OCI-LY7 (cell line): ENCODE data around the gene PFKL. TPM values are rescaled to one million over a fixed set of nuclear protein-coding genes. Genes with fewer than 3 reads are reported as not detected.

Source experiments
- BruUV-seq: library from RNA; stranded (reverse); fragments of 400-500 nt; replicated peaks from 2 replicates; lab custom pipeline; 2021; lab: Mats Ljungman, UMichigan
- CTCF ChIA-PET: fragments of 300-600 bp; sonication (Branson Sonifier 250); formaldehyde crosslinking; loops from one replicate; lab custom pipeline; 2022; ENCODE audit warnings: antibody characterized with exemption; ENCODE audit not compliant: unreplicated experiment; lab: Charles Lee
- POLR2A ChIA-PET: fragments of 300-600 bp; sonication (Branson Sonifier 250); formaldehyde crosslinking; loops from one replicate; lab custom pipeline; 2022; ENCODE audit warnings: antibody characterized with exemption; lab: Charles Lee
- DNase-seq: peaks from one replicate; pipeline ENCODE4 v3.0.0-alpha.2; 2015; ENCODE audit warnings: low spot score
- H2AFZ ChIP-seq: fragments of 200-600 bp; sonication (generic), shearing (Covaris generic); 2 replicates; pipeline ENCODE4 v1.6.1; 2014; ENCODE audit warnings: mild to moderate bottlenecking, antibody characterized with exemption, low read length, moderate library complexity
- H3K27ac ChIP-seq: fragments of 200-600 bp; sonication (generic); 2 replicates; pipeline ENCODE4 v1.5.1; 2014; ENCODE audit warnings: mixed run types, low read depth, mild to moderate bottlenecking, moderate library complexity, low read length, inconsistent platforms; ENCODE audit not compliant: poor library complexity, severe bottlenecking
- H3K36me3 ChIP-seq: fragments of 200-600 bp; sonication (generic); 2 replicates; pipeline ENCODE4 v1.6.1; 2014; ENCODE audit warnings: mild to moderate bottlenecking, antibody characterized with exemption, low read length, moderate library complexity, mixed read lengths; ENCODE audit not compliant: insufficient read depth
- H3K4me1 ChIP-seq: fragments of 200-600 bp; sonication (generic); 2 replicates; pipeline ENCODE4 v1.5.1; 2014; ENCODE audit warnings: mild to moderate bottlenecking, low read length; ENCODE audit not compliant: insufficient read depth, poor library complexity, severe bottlenecking
- H3K4me2 ChIP-seq: fragments of 200-600 bp; sonication (generic); 2 replicates; pipeline ENCODE4 v1.6.1; 2014; ENCODE audit warnings: mild to moderate bottlenecking, low read length
- H3K4me3 ChIP-seq: fragments of 200-600 bp; sonication (generic); 2 replicates; pipeline ENCODE4 v1.5.1; 2014; ENCODE audit warnings: mild to moderate bottlenecking, low read depth, low read length; ENCODE audit not compliant: poor library complexity, severe bottlenecking
- H3K79me2 ChIP-seq: fragments of 200-600 bp; sonication (generic); 2 replicates; pipeline ENCODE4 v1.6.1; 2016; ENCODE audit warnings: low read depth, mild to moderate bottlenecking, low read length, moderate library complexity, mixed read lengths; ENCODE audit not compliant: insufficient read depth
- H3K9me2 ChIP-seq: fragments of 200-600 bp; sonication (generic); 2 replicates; pipeline ENCODE4 v1.6.1; 2016; ENCODE audit warnings: mild to moderate bottlenecking, low read length, mixed read lengths; ENCODE audit not compliant: insufficient read depth
- H3K9me3 ChIP-seq: fragments of 200-600 bp; sonication (generic); 2 replicates; pipeline ENCODE4 v1.6.1; 2014; ENCODE audit warnings: mild to moderate bottlenecking, mixed run types, low read length, mixed read lengths
- H4K20me1 ChIP-seq: fragments of 200-600 bp; sonication (generic); 2 replicates; pipeline ENCODE4 v1.6.1; 2014; ENCODE audit warnings: mild to moderate bottlenecking, antibody characterized with exemption, low read length, moderate library complexity, mixed read lengths; ENCODE audit not compliant: insufficient read depth
- EZH2phosphoT487 ChIP-seq: fragments of 200-600 bp; sonication (generic); IDR thresholded peaks from 2 replicates; pipeline ENCODE4 v1.6.1; 2018; ENCODE audit warnings: low read depth, borderline replicate concordance, mild to moderate bottlenecking, mixed run types, antibody characterized with exemption, low read length, moderate library complexity, mixed read lengths
- intact Hi-C: fragments of 100-400 bp; cut with micrococcal nuclease; formaldehyde crosslinking; loops from one replicate; pipeline ENCODE4 v1.10.0; 2022; ENCODE audit not compliant: unreplicated experiment
- total RNA-seq, 2 experiments: library from RNA; depleted of rRNA in 1 of 2; stranded (reverse); fragments of >200 nt in 1 of 2; shearing (Covaris generic) in 1 of 2; gene quantifications; 2 replicates each; pipeline ENCODE4 v1.2.3, GENCODE V29; 2014 to 2022
- TF ChIP-seq, protein P1 (sequence below): fragments of 200-600 bp; sonication (generic); conservative IDR thresholded peaks from 2 replicates; pipeline ENCODE4 v1.5.1; 2014; ENCODE audit warnings: mild to moderate bottlenecking, antibody characterized with exemption, low read length, moderate library complexity, mixed read lengths

The PFKL gene
- total RNA-seq, 2 experiments from 2014 or later = 102 to 128 TPM

DNA sequence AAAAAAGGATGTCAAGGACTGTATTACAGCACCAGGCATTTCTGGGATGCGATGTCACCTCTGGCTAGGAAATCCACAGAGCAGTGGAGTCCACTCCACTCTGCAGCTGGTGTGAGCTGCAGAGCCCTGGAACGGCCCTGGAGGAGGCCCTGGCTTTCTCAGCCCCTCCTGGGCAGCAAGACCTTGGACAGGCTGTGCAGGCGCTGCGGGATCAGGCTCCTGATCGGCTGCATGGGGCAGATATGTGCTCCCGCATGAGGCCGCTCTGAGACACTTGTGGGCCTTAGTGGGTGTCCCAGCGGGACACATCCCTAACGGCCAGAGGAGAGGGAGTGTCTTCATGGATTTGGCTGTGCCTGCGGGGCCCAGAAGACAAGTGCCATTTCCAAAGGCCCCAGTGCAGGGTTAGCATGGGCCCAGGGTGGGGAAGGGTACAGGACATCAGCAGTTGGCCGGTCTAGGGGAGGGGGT is 44.3 kb upstream of the PFKL start:
- DNase-seq = no peak
- H2AFZ ChIP-seq = no peak overlapping the region
- H3K9me2 ChIP-seq = no peaks in the 10 kb centered on the region
- intact Hi-C loops = no loop called here
- H3K27ac ChIP-seq = no peak overlapping the region
- H3K4me1 ChIP-seq = no peaks in the 10 kb centered on the region
- H4K20me1 ChIP-seq = no peaks in the 10 kb centered on the region
- no peaks in the 10 kb centered on the region for H3K9me3 ChIP-seq
- no peak overlapping the region for H3K4me3 ChIP-seq
- POLR2A ChIA-PET = no interaction called here
- H3K4me2 ChIP-seq = no peak overlapping the region
- no peaks in the 10 kb centered on the region for H3K36me3 ChIP-seq
- no TSS peak for BruUV-seq
- CTCF ChIA-PET = no interaction called here
- no peaks in the 10 kb centered on the region for H3K79me2 ChIP-seq
- TF ChIP-seq, protein P1, sequence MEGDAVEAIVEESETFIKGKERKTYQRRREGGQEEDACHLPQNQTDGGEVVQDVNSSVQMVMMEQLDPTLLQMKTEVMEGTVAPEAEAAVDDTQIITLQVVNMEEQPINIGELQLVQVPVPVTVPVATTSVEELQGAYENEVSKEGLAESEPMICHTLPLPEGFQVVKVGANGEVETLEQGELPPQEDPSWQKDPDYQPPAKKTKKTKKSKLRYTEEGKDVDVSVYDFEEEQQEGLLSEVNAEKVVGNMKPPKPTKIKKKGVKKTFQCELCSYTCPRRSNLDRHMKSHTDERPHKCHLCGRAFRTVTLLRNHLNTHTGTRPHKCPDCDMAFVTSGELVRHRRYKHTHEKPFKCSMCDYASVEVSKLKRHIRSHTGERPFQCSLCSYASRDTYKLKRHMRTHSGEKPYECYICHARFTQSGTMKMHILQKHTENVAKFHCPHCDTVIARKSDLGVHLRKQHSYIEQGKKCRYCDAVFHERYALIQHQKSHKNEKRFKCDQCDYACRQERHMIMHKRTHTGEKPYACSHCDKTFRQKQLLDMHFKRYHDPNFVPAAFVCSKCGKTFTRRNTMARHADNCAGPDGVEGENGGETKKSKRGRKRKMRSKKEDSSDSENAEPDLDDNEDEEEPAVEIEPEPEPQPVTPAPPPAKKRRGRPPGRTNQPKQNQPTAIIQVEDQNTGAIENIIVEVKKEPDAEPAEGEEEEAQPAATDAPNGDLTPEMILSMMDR = no peak
- no peak for TF ChIP-seq EZH2phosphoT487

DNA sequence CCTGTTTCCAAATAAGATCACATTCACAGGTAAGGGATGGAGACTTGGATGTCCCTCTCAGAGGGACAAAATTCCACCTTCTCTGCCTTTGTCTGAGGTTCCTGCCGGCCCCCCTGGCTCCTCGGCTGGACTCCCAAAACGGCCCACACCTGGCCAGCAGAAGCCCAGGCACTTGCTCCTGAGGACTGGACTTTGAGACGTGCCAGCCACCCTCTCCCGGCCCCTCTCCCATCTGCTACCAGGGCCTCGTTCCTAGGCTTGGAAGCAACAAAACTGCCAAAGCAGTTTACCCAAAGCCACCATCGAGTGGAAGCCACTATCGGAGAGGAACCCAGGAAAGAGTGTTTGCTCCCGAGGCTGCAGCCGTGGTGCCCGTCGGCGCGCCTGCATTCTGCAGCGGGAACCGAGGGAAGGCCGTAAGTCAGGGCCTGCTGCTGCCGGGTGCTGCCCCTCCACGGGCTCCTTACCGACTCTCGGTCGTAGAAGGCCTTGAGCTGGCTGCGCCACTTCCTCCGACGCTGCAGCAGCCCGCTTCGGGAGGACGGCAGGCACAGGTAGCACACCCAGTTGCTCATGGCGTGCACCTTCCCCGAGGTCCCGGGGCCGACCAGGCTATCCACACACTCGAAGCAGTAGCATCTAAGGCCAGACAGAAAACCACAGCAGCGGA is 41.7 kb upstream of the PFKL start:
- no peak overlapping the region for H3K4me3 ChIP-seq
- no peaks in the 10 kb centered on the region for H3K4me1 ChIP-seq
- H3K27ac ChIP-seq = no peak overlapping the region
- no peak for DNase-seq
- no TSS peak for BruUV-seq
- no peak overlapping the region for H3K4me2 ChIP-seq
- H4K20me1 ChIP-seq = no peaks in the 10 kb centered on the region
- H3K79me2 ChIP-seq = no peaks in the 10 kb centered on the region
- intact Hi-C loops = no loop called here
- H3K9me3 ChIP-seq = no peaks in the 10 kb centered on the region
- H3K36me3 ChIP-seq = no peaks in the 10 kb centered on the region
- no peak for TF ChIP-seq EZH2phosphoT487
- TF ChIP-seq, protein P1 = no peak
- H2AFZ ChIP-seq = no peak overlapping the region
- POLR2A ChIA-PET = no interaction called here
- no peaks in the 10 kb centered on the region for H3K9me2 ChIP-seq
- CTCF ChIA-PET = no interaction called here

DNA sequence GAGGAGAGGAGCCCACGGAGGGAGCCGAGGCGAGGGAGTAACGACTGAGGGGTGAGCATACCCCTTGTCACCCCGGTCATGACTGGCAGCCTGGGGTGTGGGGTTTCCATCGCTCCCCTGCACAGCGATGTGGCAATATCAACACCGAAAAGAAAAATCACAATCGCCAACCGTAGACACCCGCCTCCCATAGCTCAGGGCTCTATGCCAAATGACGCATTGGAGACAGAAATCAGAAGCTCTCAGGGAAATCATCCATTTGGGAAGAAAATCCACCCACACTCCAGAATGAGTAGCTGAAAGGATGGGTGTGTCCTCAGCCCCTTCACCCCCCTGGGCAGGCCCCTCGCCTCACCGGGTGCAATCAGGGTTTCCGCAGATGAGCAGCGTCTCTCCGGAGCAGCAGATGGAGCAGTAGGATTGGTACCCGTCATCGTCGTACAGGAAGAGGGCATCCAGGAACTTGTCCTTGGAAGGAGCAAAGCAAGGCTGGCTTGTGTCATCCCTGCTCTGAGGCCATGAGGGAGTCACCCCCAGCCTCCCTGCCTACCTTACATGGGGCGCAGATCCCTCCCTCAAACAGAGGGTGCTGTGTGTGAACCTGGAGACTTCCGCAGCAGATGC is 40.7 kb upstream of the PFKL start:
- BruUV-seq = no TSS peak
- Histone ChIP-seq H3K9me2 (no peaks in the 10 kb centered on the region), H3K4me2 (no peak overlapping the region), H3K36me3 (no peaks in the 10 kb centered on the region), H3K4me1 (no peaks in the 10 kb centered on the region), H4K20me1 (no peaks in the 10 kb centered on the region), H3K4me3 (no peak overlapping the region), H3K79me2 (no peaks in the 10 kb centered on the region), H3K27ac (no peak overlapping the region), H3K9me3 (no peaks in the 10 kb centered on the region), H2AFZ (no peak overlapping the region)
- DNase-seq = no peak
- CTCF ChIA-PET = no interaction called here
- TF ChIP-seq, protein P1 = no peak
- no peak for TF ChIP-seq EZH2phosphoT487
- POLR2A ChIA-PET = no interaction called here
- intact Hi-C loops = no loop called here
